ENCODE data around the gene SPIN2A.
"Not testable (repeated sequence)": the region's sequence is repeated elsewhere in the genome, so short reads cannot be mapped to it uniquely, and the experiment has no call there.

GRCh38 chrX:57120619-57121161 is 16.5 kb downstream of the SPIN2A start:
- TF ChIP-seq CTCF (conservative IDR thresholded peaks at IDR 0.05; ENCODE audit: low read depth, low read length); EZH2 (IDR thresholded peaks at IDR 0.05; ENCODE audit: borderline replicate concordance, low read depth, low read length, poor library complexity, severe bottlenecking): not testable (repeated sequence)

Measured in A673 (cell line).